CD4-positive, alpha-beta T cell treated with Interleukin-6 for 4 hours (primary cell): Measurements from ENCODE around the gene KCNV2.

ENCODE experiments used
- DNase-seq: peaks from one replicate; pipeline ENCODE4 v3.0.0-alpha.2; 2020; ENCODE audit warnings: mixed read lengths

The KCNV2 gene

DNA sequence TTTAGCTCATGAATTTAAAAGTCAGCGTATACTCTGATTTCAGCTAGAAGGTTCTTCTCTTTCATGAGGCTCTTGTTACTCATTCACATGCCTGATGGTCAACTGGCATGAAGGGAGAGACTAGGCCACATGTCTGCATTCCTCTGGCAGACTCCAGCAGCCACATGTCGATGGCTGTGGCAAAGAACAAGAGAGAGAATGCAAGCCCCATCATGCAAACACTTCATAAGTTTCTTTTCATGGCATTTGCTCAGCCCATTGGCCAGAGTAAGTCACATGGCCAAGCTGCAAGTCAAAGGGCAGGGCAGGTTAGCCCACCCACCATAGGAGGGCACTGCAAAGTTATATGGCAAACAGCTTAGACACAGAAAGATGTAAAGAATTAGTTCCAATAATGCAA, 5.4 kb downstream of the KCNV2 start:
- no peak for DNase-seq

DNA sequence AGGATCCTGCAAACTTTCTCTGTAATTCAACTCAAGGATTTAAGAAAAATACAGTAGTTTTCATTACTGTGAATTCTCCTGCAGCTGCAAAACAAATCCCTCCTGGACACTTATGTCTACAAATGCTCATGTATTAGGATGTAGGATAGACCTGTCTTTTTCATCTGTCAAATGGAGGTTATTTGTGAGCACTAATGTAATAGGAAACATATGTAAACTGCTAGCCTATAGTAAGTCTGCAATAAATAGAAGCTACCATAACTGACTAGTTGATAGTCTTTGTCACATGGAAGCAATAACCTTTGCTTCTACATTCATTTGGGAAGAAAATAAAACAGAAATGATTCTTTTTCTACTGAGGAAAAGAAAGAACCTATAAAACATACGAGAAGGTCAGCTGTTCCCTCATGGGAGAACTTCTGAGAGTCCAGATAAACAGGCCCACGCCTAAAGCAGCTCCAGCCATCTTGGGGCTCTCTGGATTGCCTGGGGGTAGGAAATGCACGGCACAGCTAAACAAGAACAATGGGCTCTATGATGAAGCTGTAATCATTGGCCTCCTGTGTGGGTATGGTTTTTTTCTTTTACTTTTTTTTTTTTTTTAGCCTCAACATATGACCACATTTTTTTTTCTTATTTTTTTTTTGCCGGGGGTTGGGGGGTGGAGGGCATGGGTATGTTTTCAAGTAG, 6.2 kb downstream of the KCNV2 start:
- no peak for DNase-seq

DNA sequence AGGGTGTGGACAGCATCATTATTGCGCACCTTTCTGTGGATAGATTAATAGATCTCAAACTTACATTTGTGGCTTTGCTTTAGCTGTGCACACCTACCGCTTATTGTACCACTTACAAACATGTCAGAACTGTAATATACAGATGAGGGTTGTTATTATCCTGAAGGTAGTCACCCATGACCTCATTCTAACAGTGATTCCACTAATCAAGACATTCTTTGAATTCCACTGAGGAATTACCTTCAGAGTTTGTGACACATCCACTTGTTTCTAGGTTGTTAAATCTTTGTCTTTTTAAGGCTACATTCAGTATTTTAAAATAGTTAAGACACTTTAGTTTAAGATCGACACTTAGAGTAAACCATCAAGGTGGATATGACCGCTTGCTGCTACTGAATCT, 7.8 kb downstream of the KCNV2 start:
- no peak for DNase-seq

DNA sequence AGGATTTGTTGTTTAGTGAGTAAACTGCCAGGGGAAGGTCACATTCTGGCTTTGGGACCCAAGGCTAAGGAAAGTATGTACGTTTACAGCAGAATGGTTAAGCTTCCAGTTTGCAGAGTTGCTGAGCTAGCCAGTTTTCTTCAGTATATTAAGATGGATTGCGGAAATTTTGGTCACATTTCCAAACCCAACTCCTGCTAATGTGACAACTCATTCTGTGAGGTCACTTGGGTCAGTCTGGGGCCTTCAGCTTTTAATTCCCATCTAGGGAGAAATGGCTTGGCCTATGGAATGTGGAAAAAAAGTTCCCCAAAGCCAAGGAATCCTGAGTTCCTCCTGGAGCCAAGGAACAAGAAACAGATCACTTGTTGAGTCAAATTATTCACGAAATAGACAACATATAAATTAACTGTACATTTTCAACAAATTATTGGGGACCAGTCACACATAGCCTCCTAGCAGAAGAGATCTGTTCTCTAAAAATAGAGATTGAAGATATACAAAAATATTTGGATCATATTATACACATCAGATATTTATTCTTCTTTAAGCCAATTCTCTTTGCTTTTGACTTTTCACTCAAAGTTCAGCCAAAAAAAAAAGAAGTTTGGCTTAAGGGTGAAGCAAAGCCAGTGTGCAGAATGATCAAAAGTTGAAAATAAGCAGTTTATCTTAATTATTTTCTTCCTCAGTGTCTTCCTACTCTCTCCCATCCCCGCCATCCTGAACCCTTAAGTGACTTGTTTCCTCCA, 8.8 kb downstream of the KCNV2 start:
- DNase-seq: no peak

DNA sequence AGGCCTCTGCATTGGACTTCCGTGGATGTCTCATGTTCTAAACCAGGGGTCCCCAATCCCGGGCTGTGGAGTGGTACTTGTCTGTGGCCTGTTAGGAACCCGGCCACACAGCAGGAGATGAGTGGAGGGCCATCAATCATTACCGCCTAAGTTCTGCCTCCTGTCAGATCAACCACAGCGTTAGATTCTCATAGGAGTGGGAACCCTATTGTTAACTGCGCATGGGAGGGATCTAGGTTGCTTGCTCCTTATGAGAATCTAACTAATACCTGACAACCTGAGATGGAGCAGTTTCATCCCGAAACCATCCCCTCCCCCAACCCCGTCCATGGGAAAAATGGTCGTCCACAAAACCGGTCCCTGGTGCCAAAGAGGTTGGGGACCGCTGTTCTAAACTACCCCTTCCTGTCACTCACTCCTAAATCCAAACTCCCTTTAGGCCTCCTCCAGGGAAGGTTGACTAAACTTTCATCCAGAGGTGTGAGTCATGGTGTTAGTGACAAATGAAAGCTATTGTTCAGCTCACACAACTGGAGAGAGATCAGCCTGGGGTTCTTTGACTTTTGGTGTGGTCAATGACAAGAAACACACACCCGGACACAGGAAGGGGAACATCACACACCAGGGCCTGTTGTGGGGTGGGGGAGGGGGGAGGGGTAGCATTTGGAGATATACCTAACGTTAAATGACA, 9.5 kb downstream of the KCNV2 start:
- DNase-seq: no peak

DNA sequence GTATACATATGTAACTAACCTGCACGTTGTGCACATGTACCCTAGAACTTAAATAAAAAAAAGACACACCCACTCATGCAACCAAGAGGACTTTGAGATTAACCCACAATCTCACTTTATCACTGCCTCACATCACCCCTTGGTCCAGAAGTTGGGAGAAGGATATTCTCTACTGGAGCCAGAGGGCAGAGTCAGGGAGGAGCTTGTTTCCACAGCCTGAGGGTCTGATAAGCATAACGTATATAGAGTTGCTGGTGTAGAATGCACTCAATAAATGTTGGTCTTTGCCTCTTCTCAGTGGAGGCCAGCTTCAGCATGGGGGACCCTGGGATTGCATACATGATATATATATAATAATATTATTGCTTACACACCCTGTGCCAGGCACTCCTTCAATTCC, 10.1 kb downstream of the KCNV2 start:
- DNase-seq: no peak

DNA sequence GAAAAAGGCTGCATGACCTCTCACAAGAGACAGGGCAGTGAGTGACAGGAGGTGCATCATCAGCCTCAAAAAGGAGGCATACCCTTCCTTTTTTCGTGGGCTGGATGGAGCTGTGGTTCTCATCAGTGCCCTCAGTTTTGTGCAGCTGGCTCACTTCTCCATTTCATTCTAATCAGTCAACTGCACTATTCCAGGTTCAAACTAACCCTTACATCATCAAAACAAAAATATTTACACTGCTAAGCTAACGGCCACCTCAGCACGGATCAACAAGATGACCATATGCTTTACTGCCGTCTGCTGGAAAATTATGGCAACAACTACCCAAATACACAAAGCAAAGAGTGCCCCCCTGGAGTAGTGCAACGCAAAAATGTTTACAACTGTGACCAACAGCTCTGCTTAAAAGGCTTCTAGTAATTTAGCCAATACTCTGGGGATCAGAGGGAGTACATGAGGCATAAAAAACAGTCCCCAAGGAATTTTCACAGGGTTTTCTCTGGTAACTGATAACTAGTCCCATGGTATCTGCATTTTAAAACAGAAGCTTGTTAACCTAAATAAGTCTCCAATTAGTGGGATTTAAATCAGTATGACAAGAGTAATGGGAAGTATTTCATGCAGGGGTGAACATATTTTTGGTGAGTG, 10.8 kb downstream of the KCNV2 start:
- DNase-seq: no peak

DNA sequence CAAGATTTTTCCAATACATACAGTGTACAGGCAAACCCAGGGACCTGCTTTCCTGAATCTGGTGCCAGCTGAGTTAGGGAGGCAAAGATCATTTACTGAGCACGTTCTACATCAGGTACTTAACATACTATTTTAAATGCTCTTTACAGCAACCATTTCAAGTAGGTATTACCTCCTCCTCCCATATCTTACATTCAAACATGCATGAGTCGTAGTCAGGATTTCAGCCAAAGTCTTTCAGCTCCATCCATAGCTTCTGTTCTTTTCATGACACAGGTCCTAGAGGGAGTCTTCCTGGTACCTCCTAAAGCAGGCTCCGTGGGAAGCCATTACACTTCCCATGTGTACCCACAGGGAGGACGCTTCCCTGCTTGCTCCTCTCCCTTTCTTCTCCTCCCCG, 11.7 kb downstream of the KCNV2 start:
- DNase-seq: no peak

DNA sequence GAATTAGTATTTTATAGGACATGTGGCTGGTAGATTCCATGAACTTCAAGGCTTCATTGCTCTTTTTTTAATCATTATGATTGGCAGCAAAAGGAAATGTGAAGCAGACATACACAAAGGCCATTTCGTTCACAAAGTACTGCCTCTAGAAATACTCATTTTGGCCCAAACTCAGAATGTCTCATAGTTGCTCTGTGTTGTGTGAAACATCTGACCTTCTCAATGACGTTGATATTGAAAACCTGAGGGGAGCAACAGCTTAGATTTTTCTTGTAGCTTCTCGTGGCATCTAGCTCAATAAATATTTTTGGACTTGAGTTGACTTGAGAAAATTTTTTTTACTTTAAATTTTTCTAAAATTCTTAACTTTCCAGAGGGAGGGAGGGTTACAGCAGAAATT, 12.4 kb downstream of the KCNV2 start:
- no peak for DNase-seq

DNA sequence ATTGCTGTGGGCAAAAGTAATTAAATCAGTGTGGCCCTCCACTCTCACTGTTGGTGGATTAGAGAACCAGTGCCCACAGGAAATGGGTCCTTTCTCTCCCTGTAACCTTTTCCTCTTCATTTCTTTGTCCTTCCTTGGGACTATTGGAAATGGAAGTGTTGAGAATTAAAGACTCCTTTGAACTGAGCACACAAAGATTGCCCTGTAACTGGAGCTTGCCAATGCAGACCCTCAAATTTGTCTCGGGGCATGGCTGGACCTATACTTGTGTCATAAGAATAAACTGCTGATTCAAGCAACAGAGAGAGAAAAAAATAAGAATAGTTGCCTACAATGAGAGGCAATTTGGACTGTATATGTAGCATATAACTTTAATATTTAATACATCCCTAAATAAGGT, 13.7 kb downstream of the KCNV2 start:
- DNase-seq: no peak

DNA sequence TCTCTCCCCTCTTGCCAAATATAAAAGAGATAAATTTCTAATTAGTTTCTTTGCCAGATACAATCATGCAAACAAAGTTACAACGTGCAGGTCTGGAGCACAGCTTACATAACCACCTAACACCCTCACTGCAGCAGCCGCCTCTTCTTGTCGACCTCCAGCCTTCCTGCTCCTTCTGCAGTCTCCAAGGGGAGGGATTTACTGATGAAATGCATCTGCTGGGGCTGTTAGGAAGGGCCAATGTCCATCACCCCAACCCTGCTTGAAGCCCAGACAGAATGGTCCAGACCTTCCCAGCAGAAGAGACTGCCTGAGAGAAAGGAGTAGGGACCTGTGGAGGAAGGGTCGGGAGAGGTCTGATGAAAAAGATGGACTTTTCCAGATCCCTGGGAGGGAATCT, 15.2 kb downstream of the KCNV2 start:
- no peak for DNase-seq

DNA sequence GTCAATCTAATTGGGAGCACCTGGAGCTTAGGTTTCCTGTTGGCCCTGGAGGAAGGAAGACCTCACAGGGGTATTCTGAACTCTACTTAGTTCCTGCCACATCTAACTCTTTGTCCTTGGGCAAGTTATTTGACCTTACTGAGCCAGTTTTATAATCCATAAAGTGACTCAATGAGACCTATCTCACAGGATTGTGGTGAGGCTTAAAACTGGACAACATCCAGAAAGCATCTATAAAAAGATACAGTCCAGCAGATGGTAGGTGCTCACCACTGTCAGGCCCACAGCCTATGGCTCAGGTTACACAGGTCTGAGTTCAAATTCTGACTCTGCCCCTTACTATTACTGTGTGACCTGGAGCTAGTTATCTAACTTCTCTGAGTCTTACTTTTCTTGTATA, 23.3 kb downstream of the KCNV2 start:
- DNase-seq: no peak

DNA sequence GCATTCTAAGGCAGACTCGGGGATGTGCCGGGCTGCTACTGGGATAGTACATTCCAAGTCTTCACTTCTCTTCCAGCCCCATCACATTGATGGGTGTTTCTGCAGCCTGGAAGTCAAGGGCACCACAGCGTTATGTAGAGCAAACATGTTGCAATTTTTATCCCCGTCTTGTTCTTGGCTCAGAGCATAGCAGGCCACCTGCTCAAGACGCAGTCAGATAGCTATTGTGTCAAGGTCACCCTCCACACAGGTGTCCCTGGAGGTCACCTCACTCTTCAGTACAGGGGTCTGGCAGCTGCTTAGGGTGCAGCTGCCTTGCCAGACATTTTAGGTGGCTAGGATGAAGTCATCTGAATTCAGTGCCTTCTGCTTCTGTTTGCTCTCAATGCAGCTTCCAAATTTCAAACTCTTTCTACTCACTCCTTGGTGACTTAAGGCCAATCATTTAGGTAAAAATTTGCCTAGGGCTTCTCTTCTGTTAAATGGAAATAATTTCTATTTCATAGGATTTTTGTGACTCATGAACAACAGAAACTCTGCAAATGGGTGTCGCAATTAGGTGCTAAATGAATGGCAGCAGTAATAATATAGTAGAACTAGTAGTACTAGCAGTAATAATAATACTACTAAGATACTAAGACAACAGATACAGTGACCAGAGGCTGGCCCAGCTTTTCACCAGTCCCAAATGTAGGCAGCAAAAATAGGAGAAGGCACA, 24.3 kb downstream of the KCNV2 start:
- no peak for DNase-seq

DNA sequence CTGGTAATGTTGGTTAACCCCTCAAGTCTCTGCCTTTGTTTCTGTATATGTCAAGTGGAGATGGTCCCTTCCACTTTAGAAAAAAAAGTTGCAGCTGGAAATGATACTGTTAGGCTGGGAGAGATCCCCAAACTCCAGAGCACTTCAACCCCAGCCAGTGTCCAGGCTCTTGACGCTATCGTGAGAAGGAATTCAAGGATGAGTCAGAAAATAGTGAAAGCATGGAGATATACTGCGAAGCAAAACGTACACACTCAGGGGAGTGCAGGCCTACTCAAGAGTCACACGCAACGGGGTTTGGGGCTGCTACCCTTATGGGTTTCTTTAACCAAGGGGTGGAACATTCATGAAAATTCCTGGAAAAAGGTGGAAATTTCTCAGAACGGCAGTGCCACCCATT, 24.9 kb downstream of the KCNV2 start:
- no peak for DNase-seq

DNA sequence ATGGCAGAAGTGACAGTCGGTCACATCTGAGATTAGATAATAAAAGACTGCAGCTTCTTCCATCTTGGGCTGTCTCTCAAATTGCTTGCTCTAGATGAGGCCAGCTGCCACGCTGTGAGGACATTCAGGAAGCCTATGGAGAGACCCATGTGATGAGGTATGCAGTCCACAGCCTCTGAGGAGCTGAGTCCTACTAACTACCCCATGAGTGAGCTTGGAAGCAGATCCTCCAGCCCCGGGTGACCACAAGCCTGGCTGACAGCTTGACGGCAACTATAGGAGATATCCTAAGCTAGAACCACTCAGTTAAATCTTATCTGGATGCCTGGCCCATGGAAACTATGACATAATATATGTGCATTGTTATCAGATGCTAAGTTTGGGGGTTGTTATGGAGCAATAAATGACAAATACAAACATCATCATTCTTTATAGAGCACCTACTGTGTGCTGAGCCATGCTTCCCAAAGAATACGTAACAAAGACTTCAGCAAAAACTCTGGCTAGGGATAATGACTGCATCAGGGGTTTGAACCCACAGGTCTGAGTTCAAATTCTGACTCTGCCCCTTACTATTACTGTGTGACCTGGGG, 26.7 kb downstream of the KCNV2 start:
- no peak for DNase-seq

DNA sequence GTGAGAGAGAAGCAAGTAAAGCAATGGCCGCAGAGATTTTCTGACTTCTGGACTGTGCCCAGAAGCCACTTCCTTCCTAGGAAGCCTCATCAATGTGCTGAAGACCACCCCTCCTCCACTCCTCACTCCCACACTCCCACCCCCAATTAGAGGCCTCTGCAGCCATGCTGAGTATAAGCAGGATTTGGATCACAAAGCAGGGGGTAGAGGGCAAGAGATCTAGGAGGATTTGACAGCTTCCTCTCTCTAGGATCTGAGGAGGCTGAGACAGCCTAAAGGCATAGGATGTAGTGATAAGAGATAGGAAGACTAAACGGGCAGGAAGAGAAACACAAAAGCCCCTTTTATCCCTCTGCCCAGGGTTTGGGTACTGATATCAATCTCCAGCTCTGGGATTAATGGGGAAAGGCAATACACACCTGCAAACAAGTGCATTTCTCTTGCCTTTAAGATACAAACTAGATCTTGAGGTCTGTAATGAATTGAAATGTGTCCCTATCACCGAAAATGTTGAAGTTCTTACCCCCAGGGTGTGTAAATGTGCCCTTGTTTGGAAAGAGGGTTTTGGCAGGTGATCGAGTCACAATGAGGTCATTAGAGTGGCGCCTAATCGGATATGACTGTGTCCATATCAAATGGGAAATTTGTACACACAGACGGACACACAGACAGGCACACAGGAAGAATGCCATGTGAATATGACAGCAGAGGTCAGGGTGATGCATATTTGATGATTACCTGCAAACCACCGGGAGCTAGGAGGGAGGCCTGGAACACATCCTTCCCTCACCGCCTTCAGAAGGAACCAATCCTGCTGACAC, 28.5 kb downstream of the KCNV2 start:
- no peak for DNase-seq

DNA sequence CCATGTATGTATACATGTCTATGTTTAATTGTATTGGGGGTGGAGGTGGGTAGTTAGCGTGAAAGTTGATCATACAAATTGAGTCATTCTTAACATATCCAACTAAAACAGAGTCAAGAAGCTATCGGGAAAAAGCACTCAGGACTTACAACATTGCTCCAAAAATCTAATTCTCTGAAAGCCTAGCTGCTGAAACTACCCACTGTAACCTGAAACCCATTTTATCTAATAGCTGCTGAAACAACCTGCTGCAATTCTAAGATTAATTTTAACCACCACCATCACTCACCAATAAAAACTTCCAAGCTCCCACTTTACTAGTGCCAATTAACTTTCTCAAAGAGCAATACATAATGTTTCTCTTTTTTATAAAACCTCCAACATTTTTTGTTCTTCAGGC, 32.2 kb downstream of the KCNV2 start:
- DNase-seq: no peak

DNA sequence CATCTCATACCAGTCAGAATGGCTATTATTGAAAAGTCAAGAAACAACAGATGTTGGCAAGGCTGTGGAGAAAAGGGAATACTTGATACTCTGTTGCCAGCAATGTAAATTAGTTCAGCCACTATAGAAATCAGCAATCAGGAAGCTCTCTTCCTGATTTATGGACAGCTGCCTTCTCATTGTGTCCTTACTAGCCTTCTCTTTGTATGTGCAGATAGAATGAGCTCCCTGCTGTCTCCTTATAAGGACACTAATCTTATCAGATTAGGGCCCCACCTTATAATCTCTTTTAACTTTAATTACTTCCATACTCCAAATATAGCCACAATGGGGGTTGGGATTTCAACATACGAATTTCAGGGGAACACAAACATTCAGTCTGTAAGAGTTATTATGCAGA, 38.0 kb downstream of the KCNV2 start:
- no peak for DNase-seq

DNA sequence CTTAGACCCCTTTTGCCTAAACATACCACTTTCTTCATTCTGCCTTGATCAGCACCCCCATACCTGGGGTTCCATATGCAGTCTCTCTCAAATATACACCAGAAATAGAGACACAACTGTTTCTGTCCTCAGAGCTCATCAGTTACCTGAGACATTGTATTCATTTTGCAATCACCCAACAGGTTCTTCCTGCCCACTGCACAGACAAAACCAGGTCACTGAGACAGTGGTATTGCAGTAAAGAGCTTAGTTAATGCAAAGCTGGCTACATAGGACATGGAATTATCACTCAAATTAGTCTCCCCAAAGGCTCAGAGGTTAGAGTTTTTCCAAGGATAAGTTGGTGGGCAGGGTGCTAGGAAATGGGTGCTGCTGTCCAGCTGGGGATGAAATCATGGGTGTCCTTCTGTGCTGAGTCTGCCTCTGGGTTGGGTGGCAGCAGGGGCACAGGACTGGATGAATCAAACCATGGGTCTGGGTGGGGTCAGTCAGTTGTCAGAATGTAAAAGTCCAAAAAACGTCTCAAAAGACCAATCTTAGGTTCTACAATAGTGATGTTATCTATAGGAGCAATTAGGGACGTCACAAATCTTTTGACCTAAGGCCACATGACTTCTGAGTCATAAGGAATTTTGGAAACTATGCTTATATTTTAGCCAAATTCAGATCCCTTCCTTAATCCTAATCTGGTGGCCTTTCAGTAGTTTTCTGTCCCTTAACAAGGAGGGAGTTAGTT, 41.0 kb downstream of the KCNV2 start:
- DNase-seq: no peak

DNA sequence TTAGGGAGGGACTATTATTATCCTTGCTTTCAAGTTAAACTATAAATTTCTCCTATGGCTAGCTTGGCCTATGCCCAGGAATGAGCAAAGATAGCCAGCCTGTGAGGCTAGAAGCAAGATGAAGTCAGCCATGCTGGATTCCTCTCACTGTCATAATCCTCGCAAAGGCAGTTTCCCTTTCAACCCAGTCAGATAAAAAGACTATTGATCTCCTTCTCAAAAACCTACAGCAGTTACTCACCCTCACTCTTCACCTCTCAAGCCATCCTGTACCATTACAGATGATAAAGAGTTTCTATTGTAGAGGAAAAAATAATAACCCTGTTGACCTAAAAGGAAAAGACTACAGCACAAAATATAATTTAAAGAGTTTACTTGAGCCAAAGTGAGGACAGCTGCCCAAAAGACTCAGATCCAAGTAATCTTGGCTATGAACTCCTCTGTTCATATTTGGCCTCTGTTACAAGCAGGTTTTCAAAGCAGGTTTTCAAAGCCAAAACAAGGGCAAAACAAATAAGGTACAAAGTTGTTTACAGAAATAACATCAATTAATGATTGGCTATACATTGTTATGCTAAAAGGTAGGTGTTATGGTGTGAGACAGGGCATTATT, 41.7 kb downstream of the KCNV2 start:
- DNase-seq: no peak

DNA sequence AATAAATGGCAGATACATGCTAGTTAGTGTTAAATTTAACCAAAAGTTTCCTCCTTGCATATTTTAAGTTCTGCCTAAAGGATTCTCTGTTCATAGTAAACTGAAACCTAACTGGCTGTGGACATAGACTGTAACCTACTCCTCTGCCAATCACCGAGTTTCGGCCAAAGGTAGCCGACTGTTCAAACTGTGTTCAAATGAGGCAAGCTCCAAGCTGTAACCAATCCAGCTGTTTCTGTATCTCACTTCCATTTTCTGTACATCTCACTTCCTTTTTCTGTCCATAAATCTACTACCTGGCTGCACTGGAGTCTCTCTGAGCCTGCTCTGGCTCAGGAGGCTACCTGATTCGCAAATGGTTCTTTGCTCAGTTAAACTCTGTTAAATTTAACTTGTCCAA, 44.1 kb downstream of the KCNV2 start:
- DNase-seq: no peak
